ENCODE measurements around the gene SDHB.

- no peak for TF ChIP-seq CTCF (IDR thresholded peaks at IDR 0.05)
- no peak for TF ChIP-seq EP300 (IDR thresholded peaks at IDR 0.05)
- no peak for TF ChIP-seq POLR2AphosphoS5 (IDR thresholded peaks at IDR 0.05)
- TF ChIP-seq POLR2A (IDR thresholded peaks at IDR 0.05): no peak
These were observed 45.5 kb downstream of the SDHB start for GRCh38 chr1:17008208-17008855.

All from upper lobe of left lung (tissue), 4 donors.